HL-60/S4 treated with phorbol 12-myristate 13-acetate at 8.2 ng/mL for 4 days and 3 days (cell line): Measurements from ENCODE around the gene C16orf74.

Source experiments
- in situ Hi-C: fragments of 300-500 bp; cut with MboI; formaldehyde crosslinking; loops from 2 replicates; pipeline ENCODE4 v1.15.0; 2022; ENCODE audit warnings: low sequenced_read_pairs

C16orf74 gene

DNA sequence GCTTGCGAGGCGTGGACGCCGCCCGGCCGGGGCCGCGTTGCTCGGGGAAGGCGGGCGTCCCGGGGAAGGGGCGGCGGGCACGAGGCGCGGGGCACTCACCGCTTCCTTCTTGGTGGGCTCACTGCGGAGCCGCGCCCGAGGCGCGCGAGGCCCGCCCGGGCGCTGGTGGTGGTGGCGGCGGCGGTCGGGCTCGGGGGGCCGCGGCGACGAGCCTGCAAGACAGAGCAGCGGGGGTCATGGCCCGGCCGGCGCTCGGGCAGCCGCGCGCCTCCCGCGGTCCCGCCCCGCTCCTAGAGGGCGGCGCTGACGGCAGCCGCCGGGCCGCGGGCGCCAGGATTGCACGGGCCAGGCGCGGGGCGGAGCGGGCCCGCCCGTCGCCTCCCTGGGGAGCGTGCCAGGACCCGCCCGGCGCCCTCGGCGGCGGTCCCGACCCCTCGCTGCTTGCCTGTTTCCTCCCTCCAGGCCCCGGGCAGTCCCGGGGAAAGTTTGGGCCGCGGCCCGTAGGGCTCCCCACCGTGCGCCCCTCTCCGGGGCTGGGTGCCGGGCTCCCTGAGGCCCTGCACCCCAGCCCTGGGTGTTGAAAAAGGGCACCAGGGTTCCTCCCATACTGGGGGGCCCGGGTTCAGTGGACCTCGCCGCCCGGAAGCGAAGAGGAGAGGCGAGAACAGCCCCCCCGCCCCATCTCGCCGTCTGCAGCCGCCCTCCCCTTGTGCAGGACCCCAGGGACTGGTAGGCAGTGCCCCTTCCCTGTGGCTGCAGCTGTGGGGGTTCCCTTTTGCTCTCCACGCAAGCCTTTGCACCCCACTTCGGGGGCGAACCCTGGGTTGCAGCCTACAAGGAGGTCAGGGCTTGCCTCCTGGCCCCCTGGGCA lies at the start of gene C16orf74:
Gene C16orf74 (minus strand): TSS at position 270 of the 871 bp plus-strand sequence. CDS start 15,879 bp downstream, outside the sequence.
- in situ Hi-C loops, result no loop called here

DNA sequence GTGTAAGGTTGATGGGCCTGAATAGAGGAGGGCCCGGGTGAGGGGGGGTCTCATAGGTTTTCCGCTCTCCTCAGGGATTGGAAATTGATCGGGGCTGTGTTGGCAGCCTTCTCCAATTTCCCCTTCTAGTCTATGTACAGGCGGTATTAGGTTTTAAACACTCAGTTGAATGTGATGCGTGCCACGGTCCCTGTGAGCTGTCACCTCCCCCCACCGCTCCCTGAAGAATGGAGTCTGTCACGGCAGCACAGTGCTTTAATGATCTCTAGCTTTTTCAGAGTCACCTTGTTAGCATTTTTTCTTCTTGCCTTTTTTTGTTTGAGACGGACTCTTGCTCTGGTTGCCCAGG lies 49.4 kb upstream of the C16orf74 start:
- in situ Hi-C loops, result no loop called here

DNA sequence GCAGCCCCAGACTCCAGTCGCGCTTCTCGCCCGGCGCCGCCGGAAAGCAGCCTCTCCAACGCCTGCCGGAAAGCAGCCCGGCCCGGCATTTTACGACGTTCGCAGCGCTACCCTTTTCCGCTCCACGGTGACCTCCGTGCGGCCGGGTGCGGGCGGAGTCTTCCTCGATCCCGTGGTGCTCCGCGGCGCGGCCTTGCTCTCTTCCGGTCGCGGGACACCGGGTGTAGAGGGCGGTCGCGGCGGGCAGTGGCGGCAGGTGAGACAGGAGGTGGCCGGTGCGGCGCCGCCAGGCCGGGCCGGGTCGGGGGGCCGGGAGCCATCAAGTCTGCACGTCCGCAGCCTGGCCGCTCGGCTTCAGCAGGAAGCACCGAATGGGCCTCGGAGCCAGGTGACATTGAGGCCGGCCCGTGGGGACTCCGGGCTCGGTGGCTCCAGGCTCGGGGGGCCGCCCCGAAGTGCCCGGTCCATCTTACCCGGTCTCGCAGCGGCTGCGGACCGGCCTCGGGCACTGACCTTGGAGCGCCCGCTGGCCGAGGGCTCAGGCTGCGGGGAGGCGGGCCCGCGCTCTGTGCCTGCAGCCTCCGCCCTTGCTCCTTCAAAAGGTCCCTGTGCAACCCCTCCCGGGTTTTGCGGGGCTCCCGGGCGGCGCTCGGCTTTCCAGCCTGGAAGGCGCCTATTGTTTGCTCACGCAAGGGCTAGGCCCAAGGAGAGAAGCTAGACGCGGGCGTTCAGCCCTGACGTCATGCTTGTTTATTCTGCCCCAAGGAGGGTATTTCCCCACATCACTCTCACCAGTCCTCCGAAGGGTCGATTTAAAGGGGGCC lies 48.8 kb upstream of the C16orf74 start, which contains the start of the genes COX4I1 and EMC8:
Gene COX4I1 (plus strand): TSS at position 199 of the 824 bp plus-strand sequence. CDS start 1,511 bp downstream, outside the sequence.
Gene EMC8 (minus strand): TSS at position 48 of the 824 bp plus-strand sequence. CDS start 249 bp downstream, outside the sequence.
- in situ Hi-C loops, result no loop called here

DNA sequence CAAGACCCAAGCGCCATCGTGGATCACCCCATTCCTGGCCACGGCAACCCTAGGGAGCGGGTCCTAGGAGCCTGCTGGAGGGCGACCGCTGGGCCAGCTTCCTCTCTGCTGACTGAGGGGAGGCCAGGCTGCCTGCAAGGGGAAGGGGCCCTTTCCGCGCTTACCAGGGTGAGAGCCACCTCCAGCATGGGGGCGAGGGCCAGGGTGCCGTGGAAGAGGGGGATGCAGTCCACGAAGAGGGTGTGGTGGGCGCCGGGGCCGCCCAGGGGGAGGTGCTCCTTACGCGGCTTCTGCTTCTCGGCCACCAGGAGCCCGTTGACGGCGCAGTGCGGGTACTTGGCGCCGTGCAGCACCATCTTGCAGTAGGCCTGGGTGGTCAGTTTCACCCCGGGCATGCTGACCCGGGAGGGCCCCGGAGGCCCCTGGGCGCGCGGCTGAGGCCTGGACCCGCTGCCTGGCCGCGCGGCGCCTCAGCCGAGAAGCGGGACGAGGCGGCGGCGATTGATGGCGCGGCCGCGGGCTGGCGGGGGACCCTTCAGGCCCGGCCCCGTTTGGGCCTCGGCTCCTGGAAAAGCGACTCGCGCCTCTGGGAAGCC lies 48.1 kb upstream of the C16orf74 start:
- in situ Hi-C loops, result no loop called here

DNA sequence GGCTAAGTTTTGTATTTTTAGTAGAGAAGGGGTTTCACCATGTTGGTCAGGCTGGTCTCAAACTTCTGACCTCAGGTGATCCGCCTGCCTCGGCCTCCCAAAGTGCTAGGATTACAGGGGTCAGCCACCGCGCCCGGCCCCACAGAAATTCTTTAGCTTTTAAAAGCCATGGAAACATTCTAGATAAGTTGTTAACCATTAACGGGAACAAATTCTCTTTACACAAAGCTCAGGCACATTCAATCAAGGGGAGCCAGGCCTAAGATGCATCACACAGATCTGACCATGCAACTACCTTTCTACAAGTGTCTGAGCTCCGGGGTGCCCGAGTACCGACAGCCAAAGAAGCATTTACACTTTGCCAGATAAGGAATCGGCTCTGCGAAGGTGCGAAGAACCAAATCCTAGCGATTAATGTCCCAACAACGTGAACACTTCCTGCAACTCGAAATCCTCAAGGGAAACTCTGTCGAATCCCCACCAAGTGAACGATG lies 47.4 kb upstream of the C16orf74 start:
- in situ Hi-C loops, result no loop called here

DNA sequence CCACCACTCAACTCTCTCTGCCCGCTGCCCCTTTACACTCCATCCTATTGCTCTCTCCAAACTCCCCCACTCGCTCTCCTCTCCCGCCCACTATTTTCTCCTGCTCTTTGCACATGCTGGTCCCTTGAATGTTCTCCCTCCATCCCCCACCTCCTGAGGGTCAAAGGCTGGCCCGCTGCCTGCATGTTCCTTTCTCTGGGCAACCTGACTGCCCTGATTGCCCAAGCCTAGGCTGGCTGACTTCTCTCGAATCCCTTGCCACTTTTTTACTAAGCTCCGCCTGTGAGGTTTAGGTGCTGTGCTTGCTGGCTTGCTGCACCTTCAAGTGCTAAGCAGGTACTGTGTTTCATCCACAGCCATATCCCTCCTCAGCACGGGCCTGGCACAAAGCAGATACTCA lies 45.7 kb upstream of the C16orf74 start:
- in situ Hi-C loops, result no loop called here

DNA sequence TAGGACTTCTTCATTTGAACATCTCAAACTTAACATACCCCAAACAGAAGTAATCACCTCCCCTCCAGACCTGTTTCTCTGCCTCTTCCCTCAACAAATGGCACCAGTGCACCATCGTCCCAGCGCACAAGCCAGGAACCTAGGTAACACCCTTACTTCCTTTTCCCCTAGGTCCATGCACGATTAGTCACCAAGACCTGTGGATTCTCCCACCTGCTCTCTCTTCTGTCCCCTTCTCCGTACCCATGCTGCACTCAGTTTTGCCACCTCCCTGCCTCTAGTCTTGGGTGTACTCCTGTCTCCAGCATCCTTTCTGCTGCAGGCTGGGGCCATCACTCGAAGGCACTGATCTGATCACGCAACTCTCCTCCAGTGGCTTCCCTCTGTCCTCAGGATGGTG lies 45.3 kb upstream of the C16orf74 start:
- in situ Hi-C loops, result no loop called here

DNA sequence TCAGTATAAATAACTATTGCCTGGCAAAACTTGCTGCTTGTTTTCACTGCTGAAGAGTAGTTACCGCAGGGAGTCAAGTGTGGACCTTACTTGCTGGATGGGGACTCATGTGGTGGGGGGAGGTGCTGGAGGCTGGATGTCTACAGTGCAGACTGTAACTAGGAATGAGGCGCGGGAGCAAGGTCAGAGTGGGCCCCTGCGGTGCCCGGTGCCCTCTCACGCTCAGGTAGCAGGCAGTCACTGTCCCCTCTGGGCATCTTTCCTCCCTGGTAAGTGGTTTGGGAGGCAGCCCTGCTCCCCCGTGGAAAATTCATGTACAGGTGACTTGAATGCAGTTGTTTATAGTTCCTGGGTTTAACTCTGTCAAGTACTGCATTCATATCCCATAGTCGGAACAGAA lies 43.8 kb upstream of the C16orf74 start:
- in situ Hi-C loops, result no loop called here

DNA sequence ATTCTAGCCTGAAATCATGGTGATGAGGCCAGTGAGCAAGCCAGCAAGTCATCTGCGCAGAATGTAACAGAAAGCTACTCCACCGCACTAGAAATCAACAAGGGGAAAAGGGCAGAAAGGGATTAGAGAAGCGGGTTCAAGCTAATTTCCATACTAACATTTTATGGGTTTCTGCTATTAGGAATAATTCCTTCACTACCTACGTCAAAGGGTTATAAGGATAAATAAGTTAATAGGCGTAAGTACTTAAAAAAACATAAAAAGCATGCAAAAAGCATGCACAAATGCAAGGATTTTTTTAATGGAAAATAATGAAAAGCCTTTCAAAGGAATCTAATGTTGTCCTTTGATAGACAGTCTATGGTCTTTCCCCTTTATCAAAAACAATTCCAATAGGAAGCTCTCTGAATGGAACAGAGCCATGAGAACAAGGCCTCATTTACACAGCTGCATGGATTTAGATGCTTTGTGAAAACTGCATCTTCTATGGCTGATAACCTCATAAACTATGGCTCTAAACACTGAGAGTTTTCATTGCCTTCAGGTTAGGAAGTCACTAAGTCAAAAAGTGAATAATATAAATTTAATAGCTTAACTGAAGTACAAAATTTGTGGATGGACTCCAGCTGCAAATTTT lies 42.9 kb upstream of the C16orf74 start:
- in situ Hi-C loops, result no loop called here

DNA sequence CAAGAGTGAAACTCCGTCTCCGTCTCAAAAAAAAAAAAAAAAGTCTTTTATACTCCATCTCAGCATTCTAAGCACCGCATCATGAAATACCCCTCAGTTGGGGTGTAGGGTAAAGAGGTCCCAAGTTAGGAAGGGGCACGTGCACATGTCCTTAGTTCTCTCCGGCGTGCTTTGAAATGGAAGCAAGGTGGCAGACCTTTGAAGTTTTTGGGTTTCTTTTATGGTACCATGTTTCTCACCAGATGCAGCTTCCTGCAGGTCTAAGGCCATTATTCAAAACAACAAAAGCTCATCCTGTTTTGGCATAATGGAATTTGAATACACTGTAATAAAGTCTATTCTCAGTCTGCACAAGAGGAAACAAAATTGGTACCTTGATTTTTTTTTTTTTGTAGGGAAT lies 38.9 kb upstream of the C16orf74 start:
- in situ Hi-C loops, result no loop called here

DNA sequence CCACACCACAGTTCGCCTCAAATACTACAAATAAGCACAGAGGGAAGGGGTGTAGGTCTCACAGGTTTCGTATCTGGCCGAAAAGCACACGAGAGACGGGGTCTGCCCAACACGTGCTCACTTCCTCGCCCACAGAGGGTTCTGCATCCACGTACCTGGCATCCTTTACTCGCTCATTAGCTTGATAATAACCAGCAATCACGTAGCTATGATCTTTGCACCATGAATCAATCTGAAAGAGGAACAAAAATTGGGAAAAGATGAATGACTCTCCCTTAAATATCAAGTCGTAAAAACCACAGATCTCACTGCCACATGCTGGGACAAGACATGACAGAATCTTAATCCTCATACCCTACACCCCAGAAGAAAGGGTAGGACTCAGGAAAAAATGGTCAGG lies 37.9 kb upstream of the C16orf74 start:
- in situ Hi-C loops, result no loop called here

DNA sequence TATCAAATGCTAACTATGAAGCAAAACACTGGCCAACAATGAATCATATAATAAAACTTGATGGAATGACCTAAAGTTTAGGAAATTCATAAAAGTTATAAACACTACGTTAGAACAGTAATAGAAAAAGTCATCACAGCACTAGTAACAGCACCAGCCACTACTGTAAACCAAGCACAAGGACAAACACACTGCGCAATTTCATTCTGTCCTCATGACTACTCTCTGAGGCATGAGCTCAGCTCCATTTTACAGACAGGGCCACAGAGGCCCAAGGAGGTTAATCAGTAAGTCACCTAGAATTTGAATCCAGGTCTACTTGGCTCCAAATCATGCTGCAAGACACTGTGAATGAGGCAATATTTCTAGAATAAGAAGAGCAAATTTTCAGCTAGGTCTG lies 35.0 kb upstream of the C16orf74 start:
- in situ Hi-C loops, result no loop called here

DNA sequence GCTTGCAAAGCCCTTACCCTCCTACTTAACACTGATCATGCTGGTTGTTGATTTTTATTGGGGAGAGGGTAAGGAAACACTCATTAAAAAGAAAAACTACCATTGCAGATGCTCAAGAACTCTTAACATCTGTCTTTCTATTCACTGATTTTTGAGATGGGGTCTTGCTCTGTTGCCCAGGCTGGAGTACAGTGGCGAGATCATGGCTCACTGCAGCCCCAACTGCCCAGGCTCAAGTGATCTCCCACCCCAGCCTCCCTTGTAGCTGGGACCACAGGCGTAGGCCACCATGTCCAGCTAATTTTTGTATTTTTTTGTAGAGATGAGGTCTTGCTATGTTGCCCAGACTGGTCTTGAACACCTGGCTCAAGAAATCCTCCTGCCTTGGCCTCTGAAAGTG lies 33.9 kb upstream of the C16orf74 start:
- in situ Hi-C loops, result no loop called here

DNA sequence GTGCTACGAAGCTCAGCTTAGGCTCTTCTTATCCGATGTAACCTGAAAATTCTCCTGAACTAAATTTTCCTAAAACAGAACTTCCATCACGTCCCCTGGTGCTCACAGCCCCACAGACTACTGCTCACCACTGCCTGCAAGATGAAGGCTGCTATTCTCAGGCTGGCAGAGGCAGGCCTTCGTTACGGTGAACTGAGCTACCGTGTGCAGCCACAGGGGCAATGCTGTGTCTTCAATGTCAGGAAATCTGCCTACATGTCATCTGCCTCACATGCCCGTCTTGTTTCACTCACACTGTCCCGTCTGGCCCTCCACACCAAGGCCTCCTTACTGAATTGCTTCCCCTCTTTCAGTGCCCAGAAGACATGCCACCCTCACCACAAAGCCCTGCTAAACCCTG lies 32.5 kb upstream of the C16orf74 start:
- in situ Hi-C loops, result no loop called here

DNA sequence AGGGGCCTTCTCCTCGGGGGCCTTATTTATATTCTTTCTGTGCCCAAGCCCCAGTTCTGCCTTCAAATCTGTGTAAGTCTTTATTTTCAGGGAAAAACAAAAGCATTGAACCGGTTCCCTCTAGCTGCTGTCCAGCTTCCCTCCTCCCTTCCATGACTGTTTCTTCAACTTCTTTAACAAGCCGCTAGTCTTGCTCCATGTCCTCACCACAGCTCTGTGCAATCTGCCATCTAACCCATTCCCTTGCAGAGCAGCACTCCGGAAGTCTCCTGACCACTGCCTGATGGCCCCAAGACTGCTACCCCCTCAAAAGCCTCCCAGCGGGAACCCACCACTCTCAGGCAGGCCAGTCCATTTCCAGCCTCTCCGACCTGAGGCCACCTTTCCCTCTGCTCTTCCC lies 31.6 kb upstream of the C16orf74 start:
- in situ Hi-C loops, result no loop called here

DNA sequence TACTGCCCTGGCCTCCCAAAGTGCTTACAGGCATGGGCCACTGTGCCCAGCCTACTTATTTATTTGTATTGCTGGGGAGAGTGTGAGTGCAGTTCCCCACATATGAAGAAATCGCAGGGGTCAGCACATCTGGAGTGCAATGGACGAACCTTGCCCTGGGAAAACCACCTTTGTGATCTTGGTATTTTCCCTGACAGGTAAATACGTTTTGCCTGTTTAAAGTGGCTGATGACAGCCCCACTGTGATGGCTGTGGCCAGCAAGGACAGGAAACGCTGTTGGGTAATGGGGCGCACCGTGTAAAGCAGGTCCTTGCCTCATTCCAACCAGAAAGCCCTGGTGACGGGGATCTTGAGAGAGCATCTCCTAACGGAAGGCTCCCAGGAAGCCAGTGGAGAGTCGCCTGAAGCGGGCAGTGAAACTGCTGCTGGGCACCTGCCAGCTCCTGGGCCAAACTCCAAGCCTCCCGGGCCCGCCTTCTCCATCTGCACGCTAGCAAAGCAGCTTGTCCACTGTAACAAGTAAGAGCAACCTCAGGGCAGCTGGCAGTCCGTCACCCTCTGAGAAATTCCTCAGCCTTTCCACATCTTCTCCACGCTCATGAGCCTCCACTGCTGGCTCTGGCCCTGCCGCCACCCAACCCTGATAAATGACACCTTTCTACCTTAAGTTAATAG lies 30.9 kb upstream of the C16orf74 start:
- in situ Hi-C loops, result no loop called here

DNA sequence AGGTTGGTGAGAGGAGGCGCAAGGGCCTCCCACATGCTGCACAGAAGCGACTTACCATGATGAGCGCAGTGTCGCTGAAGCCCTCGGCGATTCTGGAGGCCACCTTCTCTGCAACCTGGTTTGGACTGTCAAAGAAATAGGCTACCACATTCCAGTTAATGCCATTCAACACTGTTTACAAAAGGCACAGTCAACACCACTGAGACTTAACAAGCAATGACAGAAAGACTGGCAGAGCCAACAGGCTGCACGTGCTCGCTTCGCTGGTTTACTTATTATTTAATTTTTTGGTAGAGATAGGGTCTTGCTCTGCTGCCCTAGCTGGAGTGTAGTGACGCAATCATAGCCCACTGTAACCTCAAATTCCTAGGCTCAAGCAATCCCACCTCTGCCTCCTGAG lies 30.3 kb upstream of the C16orf74 start:
- in situ Hi-C loops, result no loop called here

DNA sequence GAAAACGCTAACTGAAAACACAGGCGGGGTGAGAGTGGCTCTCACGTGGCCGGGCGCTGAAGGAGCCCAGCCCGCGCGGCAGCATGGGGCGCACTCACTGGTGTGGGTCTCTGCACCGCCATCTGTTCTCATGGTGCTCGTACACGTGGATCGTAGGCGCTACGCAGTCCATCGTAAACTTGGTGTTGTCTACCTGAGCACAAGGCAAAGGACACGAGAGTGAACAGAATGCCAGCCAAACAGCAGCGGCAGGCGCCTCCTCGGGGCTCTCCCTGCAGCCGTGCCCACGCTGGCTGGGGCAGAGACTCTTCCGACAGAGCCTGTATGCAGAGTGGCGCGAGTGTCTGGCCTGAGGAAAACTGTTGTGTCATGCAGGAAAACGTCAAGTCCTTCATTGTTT lies 29.4 kb upstream of the C16orf74 start:
- in situ Hi-C loops, result no loop called here

DNA sequence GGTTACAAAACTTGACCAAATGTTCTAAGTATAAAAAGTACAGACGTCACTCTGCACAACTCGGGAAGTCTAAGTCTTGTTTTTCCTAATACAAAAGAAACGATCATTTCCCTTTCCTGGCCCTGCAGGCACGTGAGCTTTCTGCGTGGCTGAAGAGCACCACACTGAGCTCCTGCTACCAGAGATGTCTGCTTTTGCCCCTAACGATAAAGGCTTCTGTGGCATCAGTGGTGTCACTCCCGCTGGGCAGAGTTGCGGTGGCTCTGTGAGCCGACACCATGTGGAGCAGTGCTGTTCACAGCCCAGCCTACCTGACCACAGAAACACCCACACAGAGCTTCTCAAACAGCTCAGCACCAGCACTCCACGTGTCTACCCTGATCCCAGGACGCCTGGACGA lies 28.0 kb upstream of the C16orf74 start:
- in situ Hi-C loops, result no loop called here

DNA sequence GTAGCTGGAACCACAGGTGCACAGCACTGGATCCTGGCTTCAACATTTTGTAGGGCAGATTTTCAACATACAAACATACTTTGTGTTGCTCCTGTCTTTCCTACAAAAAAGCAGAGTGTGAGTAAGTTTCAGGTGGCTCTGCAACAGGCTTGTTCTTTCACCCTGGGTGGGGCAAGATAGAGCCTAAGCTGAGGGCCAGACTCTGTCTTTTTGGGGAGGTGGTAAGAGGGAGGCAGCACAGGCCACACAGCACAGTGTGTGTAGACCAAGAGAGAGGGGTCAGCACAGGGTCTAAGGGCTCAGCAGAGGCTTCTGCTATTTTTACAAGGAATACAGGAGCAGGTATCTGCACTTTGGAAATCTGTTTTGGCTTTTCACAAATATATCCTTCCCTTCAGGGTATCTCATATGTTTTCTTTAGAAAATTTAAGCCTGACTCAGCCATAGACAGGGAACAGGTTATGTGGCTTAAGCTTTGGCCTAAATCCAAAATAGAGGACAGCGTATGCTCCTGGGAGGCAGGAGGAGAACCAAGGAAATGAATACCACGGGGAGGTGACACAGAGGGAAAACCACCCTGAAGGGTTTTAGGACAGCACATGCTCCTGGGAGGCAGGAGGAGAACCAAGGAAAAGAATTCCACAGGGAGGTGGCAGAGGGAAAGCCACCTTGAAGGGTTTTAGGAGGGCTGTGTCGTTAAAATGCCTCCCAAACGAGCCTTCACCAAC lies 26.9 kb upstream of the C16orf74 start:
- in situ Hi-C loops, result no loop called here
